ENCODE data around the gene IL22RA2.

The IL22RA2 gene

GRCh38 chr6:137181891-137182653 is 8.6 kb upstream of the IL22RA2 start:
- Mint-ChIP-seq H3K4me1 (ENCODE audit: low read depth) (no peaks in the 10 kb centered on the region), H3K27ac (no peak overlapping the region), H3K9me3 (ENCODE audit: low read depth) (peaks cover 25% of the 10 kb centered on the region), H3K27me3 (peaks cover 6% of the 10 kb centered on the region), H3K4me3 (no peak overlapping the region), H3K36me3 (peaks cover 21% of the 10 kb centered on the region)

GRCh38 chr6:137177611-137178010 is 4.2 kb upstream of the IL22RA2 start:
- no peak overlapping the region for H3K27ac Mint-ChIP-seq
- H3K4me3 Mint-ChIP-seq = no peak overlapping the region
- peaks cover 6% of the 10 kb centered on the region for H3K27me3 Mint-ChIP-seq
- H3K36me3 Mint-ChIP-seq = peaks cover 14% of the 10 kb centered on the region
- H3K9me3 Mint-ChIP-seq (ENCODE audit: low read depth) = peaks cover 13% of the 10 kb centered on the region
- no peaks in the 10 kb centered on the region for H3K4me1 Mint-ChIP-seq (ENCODE audit: low read depth)

DNA sequence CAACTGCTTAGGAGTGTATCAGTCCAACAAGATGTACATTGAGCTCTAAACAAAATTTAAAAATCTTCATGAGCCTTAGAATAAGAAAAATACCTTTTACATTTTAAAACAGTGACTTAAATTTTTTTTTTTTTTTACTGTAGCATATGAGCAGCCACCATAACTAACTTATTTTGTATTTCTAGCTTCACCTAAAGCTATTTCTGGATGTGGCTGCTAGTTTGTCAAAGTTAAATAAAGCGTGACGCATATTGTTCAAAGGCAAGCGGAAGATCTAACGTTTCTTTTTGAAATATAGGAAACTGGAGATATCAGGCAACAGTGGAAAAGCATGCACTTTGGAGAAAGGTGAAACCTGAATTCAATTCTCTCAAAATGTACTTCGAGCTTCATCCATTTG is 3.3 kb upstream of the IL22RA2 start:
- no peaks in the 10 kb centered on the region for H3K4me1 Mint-ChIP-seq (ENCODE audit: low read depth)
- H3K36me3 Mint-ChIP-seq = peaks cover 8% of the 10 kb centered on the region
- H3K4me3 Mint-ChIP-seq = no peak overlapping the region
- H3K27ac Mint-ChIP-seq = no peak overlapping the region
- peaks cover 6% of the 10 kb centered on the region for H3K27me3 Mint-ChIP-seq
- peaks cover 4% of the 10 kb centered on the region for H3K9me3 Mint-ChIP-seq (ENCODE audit: low read depth)

DNA sequence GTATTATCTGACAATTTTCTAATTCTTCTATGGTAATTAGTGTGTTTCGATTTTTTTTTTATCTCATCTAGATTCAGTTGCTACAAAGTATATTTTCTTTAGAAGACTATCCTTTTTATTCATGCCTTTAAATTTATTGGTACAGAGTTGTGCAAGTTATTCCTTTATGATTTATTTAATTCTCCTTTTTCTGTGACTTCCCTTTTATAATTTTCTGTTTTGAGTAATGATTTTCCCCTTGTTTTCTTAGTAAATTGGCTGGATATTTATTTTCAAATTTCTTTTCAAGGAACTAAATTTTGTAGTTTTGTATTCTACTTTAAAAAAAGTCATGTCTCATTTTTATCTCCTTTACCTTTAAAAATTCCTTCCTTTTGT is 2.4 kb upstream of the IL22RA2 start:
- no peaks in the 10 kb centered on the region for H3K4me1 Mint-ChIP-seq (ENCODE audit: low read depth)

GRCh38 chr6:137175157-137175867 is 1.9 kb upstream of the IL22RA2 start:
- H3K4me1 Mint-ChIP-seq (ENCODE audit: low read depth) = no peaks in the 10 kb centered on the region
- no peak overlapping the region for H3K4me3 Mint-ChIP-seq
- peaks cover 6% of the 10 kb centered on the region for H3K27me3 Mint-ChIP-seq
- H3K27ac Mint-ChIP-seq = no peak overlapping the region
- peaks cover 4% of the 10 kb centered on the region for H3K36me3 Mint-ChIP-seq
- H3K9me3 Mint-ChIP-seq (ENCODE audit: low read depth) = no peaks in the 10 kb centered on the region

More for the DNA sequence above, 2.4 kb upstream of the IL22RA2 start:
- H3K27me3 Mint-ChIP-seq = peaks cover 6% of the 10 kb centered on the region
- H3K36me3 Mint-ChIP-seq = peaks cover 7% of the 10 kb centered on the region
- peaks cover 3% of the 10 kb centered on the region for H3K9me3 Mint-ChIP-seq (ENCODE audit: low read depth)
- no peak overlapping the region for H3K4me3 Mint-ChIP-seq
- H3K27ac Mint-ChIP-seq = no peak overlapping the region

DNA sequence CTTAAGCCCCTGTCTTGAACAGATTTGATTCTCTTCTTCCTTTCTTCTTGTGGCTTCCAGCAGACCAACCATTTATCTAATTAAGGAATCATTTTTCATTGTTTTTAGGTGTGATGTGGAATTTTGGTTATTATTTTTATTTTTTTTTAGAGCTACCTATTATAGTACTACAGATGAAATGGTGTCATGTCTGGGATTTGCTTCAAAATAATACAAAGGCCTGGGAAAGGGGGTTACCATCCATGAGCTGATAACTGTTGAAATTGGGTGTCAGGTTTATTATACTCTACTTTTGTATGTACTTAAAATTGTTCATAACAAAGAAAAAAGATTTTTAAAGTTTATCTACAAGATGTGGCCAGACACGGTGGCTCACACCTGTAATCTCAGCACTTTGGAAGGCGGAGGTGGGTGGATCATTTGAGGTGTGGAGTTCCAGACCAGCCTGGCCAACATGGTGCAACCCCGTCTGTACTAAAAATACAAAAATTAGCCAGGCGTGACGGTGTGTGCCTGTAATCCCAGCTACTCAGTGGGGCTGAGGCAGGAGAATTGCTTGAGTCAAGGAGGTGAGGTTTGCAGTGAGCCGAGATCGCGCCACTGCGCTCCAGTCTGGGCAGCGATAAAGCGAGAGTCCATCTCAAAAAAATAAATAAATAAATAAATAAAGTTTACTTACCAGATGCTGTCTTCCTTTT is 561 bp downstream of the IL22RA2 start:
- Mint-ChIP-seq H3K9me3 (ENCODE audit: low read depth) (no peaks in the 10 kb centered on the region), H3K4me1 (ENCODE audit: low read depth) (no peaks in the 10 kb centered on the region), H3K27me3 (no peaks in the 10 kb centered on the region), H3K27ac (no peak overlapping the region), H3K36me3 (no peaks in the 10 kb centered on the region), H3K4me3 (no peak overlapping the region)

DNA sequence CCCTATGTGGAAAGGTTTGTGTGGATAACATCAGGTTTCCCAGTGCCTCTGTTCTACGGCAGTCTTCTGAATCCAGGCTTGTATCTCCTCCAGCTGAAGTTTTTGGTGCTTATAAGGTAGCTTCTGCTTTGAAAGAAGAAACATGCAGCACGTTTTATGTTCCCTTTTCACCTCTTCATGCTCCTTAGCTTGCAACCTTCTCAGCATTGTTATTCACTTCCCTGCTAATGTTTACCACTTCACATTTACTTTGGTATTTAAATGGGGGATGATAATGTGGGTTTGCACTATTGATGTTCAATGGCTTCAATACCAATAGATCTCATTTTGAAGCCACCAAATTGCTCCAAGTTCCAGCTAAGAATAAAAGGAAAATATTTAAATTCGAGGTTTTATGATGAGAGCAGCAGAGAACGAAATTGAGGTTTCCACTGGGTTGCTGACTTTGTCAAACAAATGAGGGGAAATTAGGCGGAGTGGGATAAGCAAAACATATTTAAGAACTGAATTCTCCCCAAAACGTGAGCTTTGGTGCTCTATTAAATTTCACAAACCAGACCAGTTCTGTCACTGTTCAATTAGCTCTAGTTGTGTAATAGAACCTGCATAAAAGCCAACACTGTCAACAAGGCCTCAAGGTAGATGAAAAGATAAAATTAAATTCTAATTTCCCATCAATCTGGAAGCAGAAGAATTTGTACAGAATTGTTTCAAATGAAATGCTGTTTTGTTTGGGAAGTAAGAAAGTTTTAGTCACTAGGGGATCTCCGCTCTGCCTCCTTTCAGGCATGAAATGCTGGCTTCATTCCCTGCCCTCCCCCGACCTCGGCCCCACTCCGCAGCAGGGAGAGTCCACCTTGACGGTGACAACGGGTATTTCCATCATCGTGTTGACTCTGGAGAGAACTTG is 1.4 kb downstream of the IL22RA2 start:
- H3K27ac Mint-ChIP-seq = no peak overlapping the region
- no peaks in the 10 kb centered on the region for H3K27me3 Mint-ChIP-seq
- no peak overlapping the region for H3K4me3 Mint-ChIP-seq
- H3K4me1 Mint-ChIP-seq (ENCODE audit: low read depth) = no peaks in the 10 kb centered on the region
- H3K36me3 Mint-ChIP-seq = no peaks in the 10 kb centered on the region
- no peaks in the 10 kb centered on the region for H3K9me3 Mint-ChIP-seq (ENCODE audit: low read depth)

GRCh38 chr6:137171053-137171374 is 2.4 kb downstream of the IL22RA2 start:
- Mint-ChIP-seq H3K27ac (no peak overlapping the region), H3K4me1 (ENCODE audit: low read depth) (peaks cover 3% of the 10 kb centered on the region), H3K27me3 (no peaks in the 10 kb centered on the region), H3K4me3 (no peak overlapping the region), H3K9me3 (ENCODE audit: low read depth) (no peaks in the 10 kb centered on the region), H3K36me3 (no peaks in the 10 kb centered on the region)

DNA sequence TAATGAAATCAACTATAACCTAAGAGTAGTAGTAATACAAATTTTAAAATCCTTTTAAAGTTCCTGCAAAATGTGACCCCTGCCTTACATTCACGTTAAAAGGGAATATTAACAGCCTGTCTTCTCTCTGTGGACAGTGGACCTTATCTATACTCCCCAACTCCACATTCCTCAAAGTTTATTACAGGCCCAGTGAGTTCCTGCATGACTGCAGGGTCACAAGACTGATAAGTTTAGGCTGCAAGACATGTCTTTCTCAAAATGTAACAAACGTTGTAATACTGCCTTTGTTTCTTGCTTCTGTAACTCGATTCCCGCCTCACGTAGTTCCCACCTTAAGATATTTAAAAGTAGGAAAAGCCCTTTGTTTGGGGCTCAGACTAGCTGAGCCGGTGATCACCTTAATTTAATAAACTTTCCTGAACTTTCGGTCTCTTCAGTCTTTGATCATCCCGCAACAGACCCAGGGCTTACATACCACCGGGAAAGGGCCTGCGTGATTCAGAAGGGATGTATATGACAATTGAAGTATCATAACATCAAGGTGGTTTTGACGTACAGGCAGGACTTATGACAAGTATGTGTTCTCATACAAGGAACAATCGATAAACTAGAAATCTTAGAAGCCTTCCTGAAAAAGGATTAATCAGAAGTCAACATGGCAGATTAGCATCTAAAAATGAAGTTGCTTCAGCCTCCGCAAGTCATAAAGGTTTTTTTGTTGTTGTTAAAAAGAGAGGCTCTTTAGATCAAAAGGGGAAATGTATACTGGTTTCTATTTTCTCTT is 3.0 kb downstream of the IL22RA2 start:
- Mint-ChIP-seq H3K9me3 (ENCODE audit: low read depth) (no peaks in the 10 kb centered on the region), H3K4me3 (no peak overlapping the region), H3K36me3 (no peaks in the 10 kb centered on the region), H3K27me3 (no peaks in the 10 kb centered on the region), H3K27ac (no peak overlapping the region), H3K4me1 (ENCODE audit: low read depth) (peaks cover 6% of the 10 kb centered on the region)

DNA sequence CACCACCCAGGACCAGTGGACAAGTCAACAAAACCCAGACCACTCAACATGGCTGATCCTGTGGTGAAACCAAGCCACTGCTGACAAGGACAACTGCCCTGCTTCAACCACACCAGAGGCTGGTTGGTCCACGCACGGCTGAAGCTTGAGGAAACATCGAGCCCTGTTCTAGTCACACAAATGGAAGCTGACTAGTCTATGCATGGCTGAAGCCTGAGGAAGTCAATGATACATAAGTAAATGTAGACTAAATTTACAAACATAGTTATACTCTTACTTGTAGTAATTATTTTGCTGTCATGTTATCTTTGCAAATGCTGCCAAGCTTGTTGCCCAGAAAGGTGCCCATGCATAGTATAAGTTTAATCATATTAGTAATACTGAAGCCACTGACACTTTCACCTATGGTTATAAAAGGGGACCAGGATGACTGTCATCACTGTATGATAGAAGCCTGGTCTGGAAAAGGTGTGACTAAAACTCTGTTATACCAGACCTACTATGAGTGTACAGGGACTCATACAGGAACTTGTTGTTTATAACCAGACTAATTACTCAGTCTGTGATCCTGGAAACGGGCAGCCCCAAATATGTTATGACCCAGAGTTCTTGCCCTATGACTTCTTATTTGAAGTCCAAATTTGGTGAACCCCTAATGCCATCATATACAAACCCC is 5.6 kb downstream of the IL22RA2 start:
- Mint-ChIP-seq H3K27ac (no peak overlapping the region), H3K36me3 (peaks cover 5% of the 10 kb centered on the region), H3K4me3 (no peak overlapping the region), H3K9me3 (ENCODE audit: low read depth) (no peaks in the 10 kb centered on the region), H3K27me3 (peaks cover 3% of the 10 kb centered on the region), H3K4me1 (ENCODE audit: low read depth) (peaks cover 16% of the 10 kb centered on the region)

DNA sequence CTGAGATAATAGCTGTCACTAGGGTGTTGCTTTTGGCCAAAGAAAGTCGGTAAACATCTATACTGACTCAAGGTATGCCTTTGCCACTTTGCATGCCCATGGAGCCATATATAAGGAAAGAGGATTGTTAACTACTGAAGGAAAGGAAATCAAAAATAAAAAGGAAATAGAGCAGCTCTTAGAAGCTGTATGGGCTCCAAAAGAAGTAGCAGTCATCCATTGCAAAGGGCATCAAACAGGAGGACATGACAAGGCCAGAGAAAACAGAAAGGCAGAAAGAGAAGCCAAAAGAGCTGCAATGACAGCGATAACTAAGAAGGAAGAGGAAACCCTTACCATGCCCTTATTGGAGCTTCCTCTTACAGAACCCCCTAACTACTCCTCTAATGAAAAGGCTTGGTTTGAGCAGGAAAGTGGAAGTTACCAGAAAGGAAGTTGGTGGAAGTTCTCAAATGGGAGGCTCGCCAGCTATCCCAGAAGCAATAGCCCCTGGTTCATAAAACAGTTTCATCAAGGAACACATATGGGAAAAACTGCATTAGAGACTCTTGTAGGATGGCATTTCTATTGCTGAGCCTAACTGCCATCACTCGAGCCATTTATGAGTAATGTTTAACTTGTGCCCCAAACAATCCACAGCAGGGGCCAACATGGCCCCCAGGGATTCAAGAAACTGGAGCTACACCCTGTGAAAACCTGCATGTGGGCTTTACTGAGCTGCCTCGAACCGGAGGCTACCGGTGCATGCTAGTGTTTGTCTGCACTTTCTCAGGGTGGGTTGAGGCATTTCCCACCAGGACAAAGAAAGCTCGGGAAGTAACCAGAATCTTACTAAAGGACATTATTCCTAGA is 7.0 kb downstream of the IL22RA2 start:
- H3K27ac Mint-ChIP-seq = no peak overlapping the region
- H3K9me3 Mint-ChIP-seq (ENCODE audit: low read depth) = no peaks in the 10 kb centered on the region
- H3K36me3 Mint-ChIP-seq = peaks cover 5% of the 10 kb centered on the region
- H3K4me3 Mint-ChIP-seq = no peak overlapping the region
- H3K27me3 Mint-ChIP-seq = peaks cover 8% of the 10 kb centered on the region
- peaks cover 16% of the 10 kb centered on the region for H3K4me1 Mint-ChIP-seq (ENCODE audit: low read depth)

DNA sequence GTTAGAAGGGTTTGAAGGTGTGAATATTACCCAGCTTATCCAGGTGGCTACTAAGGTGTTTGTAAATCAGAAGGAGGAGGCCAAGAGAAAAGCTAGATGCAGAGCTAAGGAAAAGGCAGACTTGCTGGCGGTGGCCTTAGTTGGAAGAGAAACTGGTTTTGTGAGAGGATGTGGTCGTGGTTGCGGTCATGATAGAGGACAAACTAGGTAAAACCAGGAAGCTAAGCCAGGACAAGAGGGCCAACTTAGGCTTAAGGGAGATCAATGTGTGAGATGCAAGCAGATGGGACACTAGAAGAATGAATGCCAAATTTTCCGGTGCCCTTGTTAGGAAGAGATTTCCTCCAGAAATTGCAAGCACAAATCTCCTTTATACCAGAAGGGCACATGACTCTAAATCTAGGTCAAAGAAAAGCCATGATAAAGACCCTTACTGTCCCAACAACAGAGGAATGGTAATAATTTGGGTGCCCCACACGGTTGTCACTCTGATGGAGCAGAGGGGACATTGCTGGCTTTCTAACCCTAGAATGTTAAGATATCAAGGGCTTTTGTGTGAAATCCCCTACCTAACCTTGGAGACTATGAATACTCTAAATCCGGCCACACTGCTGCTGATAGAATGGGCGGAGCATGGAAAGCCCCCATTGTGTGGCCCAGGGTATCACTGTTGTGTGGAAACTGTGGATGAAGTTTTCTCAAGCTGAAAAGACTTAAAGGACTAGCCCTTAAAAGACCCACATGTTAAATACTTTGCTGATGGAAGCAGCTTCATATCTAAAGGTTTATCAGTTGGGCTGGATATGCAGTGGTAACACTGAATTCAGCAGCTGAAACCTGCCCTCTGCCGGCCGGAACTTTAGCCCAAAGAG is 7.8 kb downstream of the IL22RA2 start:
- Mint-ChIP-seq H3K27me3 (peaks cover 10% of the 10 kb centered on the region), H3K9me3 (ENCODE audit: low read depth) (no peaks in the 10 kb centered on the region), H3K4me1 (ENCODE audit: low read depth) (peaks cover 16% of the 10 kb centered on the region), H3K4me3 (no peak overlapping the region), H3K27ac (no peak overlapping the region), H3K36me3 (peaks cover 5% of the 10 kb centered on the region)

Data from activated naive CD8-positive, alpha-beta T cell (primary cell).